ENCODE data around the gene XIRP2. TPM values are rescaled to one million over a fixed set of nuclear protein-coding genes. Genes with fewer than 3 reads are reported as not detected.

The XIRP2 gene
- total RNA-seq, 1 experiment from 2014 or later, result not detected

DNA sequence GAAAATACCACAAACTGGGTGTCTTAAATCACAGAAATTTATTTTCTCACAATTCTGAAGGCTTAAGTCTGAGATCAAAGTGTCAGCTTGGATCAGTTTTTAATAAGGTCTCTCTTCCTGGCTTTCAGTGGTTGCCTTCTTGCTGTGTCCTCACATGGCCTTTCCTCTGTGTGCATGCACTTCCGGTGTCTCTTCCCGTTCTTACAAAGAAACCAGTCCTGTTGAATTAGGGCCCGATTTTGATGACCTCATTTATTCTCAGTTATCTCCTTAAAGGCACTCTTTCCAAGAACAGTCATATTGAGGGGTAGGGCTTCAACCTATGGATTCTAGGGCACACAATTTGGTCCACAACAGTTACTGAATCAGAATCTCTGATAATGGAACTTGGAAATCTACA lies 5.4 kb upstream of the XIRP2 start:
- CTCF ChIA-PET, result no interaction called here
- H3K36me3 Mint-ChIP-seq (ENCODE audit: insufficient read depth, unreplicated experiment), result no peaks in the 10 kb centered on the region
- no TSS peak for BruUV-seq (replicated peaks)
- TF ChIP-seq, protein P1, sequence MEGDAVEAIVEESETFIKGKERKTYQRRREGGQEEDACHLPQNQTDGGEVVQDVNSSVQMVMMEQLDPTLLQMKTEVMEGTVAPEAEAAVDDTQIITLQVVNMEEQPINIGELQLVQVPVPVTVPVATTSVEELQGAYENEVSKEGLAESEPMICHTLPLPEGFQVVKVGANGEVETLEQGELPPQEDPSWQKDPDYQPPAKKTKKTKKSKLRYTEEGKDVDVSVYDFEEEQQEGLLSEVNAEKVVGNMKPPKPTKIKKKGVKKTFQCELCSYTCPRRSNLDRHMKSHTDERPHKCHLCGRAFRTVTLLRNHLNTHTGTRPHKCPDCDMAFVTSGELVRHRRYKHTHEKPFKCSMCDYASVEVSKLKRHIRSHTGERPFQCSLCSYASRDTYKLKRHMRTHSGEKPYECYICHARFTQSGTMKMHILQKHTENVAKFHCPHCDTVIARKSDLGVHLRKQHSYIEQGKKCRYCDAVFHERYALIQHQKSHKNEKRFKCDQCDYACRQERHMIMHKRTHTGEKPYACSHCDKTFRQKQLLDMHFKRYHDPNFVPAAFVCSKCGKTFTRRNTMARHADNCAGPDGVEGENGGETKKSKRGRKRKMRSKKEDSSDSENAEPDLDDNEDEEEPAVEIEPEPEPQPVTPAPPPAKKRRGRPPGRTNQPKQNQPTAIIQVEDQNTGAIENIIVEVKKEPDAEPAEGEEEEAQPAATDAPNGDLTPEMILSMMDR (IDR thresholded peaks at IDR 0.05; ENCODE audit: unreplicated experiment), result no peak
- no peaks in the 10 kb centered on the region for H3K9me3 Mint-ChIP-seq (ENCODE audit: low read depth, unreplicated experiment)
- no peaks in the 10 kb centered on the region for H3K4me1 Mint-ChIP-seq (ENCODE audit: low read depth, unreplicated experiment)
- intact Hi-C loops (cut with micrococcal nuclease; ENCODE audit: unreplicated experiment), result no loop called here
- no peak overlapping the region for H3K27ac Mint-ChIP-seq (ENCODE audit: unreplicated experiment)
- H3K4me3 Mint-ChIP-seq (ENCODE audit: low read depth, unreplicated experiment), result no peak overlapping the region
- H3K27me3 Mint-ChIP-seq (ENCODE audit: unreplicated experiment), result no peaks in the 10 kb centered on the region
- DNase-seq, result no peak

DNA sequence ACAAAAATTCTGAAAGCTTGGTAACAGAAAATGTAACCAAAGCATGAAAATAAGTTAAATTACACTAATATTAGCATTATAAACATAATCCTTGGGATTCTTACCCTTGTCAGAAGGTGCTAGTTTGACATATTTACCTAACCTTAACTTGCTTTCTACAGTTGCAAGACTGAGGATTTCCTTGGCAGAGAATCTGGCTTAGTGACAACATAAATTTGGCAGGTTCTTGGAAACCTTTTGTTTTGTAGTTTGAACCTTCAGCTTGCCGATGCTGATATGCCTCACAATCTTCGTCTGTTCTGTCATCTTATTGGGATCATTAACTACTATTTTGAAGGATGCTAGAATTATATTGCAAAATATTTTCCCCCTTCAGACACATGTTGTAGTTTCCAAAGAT lies 3.4 kb downstream of the XIRP2 start:
- DNase-seq, result no peak
- H3K4me3 Mint-ChIP-seq (ENCODE audit: low read depth, unreplicated experiment), result no peak overlapping the region
- CTCF ChIA-PET, result no interaction called here
- TF ChIP-seq, protein P1 (IDR thresholded peaks at IDR 0.05; ENCODE audit: unreplicated experiment), result no peak
- peaks cover 3% of the 10 kb centered on the region for H3K9me3 Mint-ChIP-seq (ENCODE audit: low read depth, unreplicated experiment)
- no TSS peak for BruUV-seq (replicated peaks)
- intact Hi-C loops (cut with micrococcal nuclease; ENCODE audit: unreplicated experiment), result loop anchor here (5.0 to 10.0 kb wide), 2 partner anchors 189 to 357 kb away; no protein-coding TSS in a partner anchor
- no peaks in the 10 kb centered on the region for H3K36me3 Mint-ChIP-seq (ENCODE audit: insufficient read depth, unreplicated experiment)
- H3K27ac Mint-ChIP-seq (ENCODE audit: unreplicated experiment), result no peak overlapping the region
- no peaks in the 10 kb centered on the region for H3K27me3 Mint-ChIP-seq (ENCODE audit: unreplicated experiment)
- H3K4me1 Mint-ChIP-seq (ENCODE audit: low read depth, unreplicated experiment), result no peaks in the 10 kb centered on the region

DNA sequence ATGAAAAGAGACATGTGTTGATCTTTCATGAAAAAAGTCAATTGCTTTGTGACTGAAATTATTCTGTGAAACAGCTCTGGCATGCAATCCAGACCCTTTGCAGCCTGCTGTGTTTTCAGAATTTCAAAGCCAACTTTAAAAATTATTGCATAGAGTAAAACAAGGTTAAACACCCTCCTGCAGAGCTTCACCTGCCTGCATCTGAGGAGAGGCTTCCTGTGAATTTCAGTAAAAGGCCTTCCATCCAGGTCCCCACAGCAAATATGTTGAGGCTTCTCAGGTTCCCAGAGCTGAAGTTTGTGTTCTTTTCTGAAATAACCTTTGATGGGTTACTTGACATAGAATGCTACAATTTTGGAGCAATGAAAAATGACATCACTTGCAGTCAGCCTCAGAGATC lies 4.1 kb downstream of the XIRP2 start:
- Mint-ChIP-seq H3K4me1 (ENCODE audit: low read depth, unreplicated experiment) (no peaks in the 10 kb centered on the region), H3K27ac (ENCODE audit: unreplicated experiment) (no peak overlapping the region), H3K36me3 (ENCODE audit: insufficient read depth, unreplicated experiment) (no peaks in the 10 kb centered on the region), H3K27me3 (ENCODE audit: unreplicated experiment) (no peaks in the 10 kb centered on the region), H3K9me3 (ENCODE audit: low read depth, unreplicated experiment) (peaks cover 3% of the 10 kb centered on the region), H3K4me3 (ENCODE audit: low read depth, unreplicated experiment) (no peak overlapping the region)
- CTCF ChIA-PET, result no interaction called here
- intact Hi-C loops (cut with micrococcal nuclease; ENCODE audit: unreplicated experiment), result loop anchor here (5.0 to 10.0 kb wide), 2 partner anchors 190 to 358 kb away; no protein-coding TSS in a partner anchor
- no TSS peak for BruUV-seq (replicated peaks)
- TF ChIP-seq, protein P1 (IDR thresholded peaks at IDR 0.05; ENCODE audit: unreplicated experiment), result no peak
- no peak for DNase-seq

DNA sequence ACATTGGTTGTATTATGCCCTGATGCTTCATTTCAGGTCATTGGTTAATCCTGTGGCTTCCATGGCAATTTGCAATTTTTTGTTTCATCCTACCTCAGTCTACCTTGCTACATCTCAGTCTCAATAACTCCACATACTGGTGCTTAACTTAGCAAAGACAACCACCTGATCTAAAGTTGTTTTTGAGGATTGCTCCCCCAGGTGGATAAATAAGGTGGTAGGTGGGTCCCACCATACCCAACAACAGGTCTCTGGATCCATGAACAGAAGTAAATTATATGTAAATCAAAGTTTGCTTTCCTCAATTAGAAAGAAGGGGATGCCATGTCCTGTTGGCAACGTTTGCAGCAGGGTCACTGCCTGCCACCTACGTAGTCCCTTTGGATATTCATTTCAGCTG lies 7.0 kb downstream of the XIRP2 start:
- Mint-ChIP-seq H3K9me3 (ENCODE audit: low read depth, unreplicated experiment) (no peaks in the 10 kb centered on the region), H3K4me1 (ENCODE audit: low read depth, unreplicated experiment) (no peaks in the 10 kb centered on the region), H3K36me3 (ENCODE audit: insufficient read depth, unreplicated experiment) (no peaks in the 10 kb centered on the region), H3K27ac (ENCODE audit: unreplicated experiment) (no peak overlapping the region), H3K4me3 (ENCODE audit: low read depth, unreplicated experiment) (no peak overlapping the region), H3K27me3 (ENCODE audit: unreplicated experiment) (no peaks in the 10 kb centered on the region)
- BruUV-seq (replicated peaks), result no TSS peak
- intact Hi-C loops (cut with micrococcal nuclease; ENCODE audit: unreplicated experiment), result loop anchor here (10.0 kb wide), 1 partner anchor 360 kb away; no protein-coding TSS in a partner anchor
- no peak for DNase-seq
- CTCF ChIA-PET, result no interaction called here
- TF ChIP-seq, protein P1 (IDR thresholded peaks at IDR 0.05; ENCODE audit: unreplicated experiment), result no peak

Data from Calu3 (cell line).